GM18907 (cell line): ENCODE results near the gene KATNAL1.

ENCODE experiments used
- ATAC-seq: cut with Tn5 transposase; IDR thresholded peaks from one replicate; pipeline ENCODE4 v1.9.1; 2021; ENCODE audit warnings: mild to moderate bottlenecking, moderate library complexity; ENCODE audit not compliant: unreplicated experiment

KATNAL1 gene

GRCh38 chr13:30333616-30334015, 26.3 kb upstream of the KATNAL1 start:
- ATAC-seq: no peak

GRCh38 chr13:30332456-30333143, 25.2 kb upstream of the KATNAL1 start:
- ATAC-seq: peak; percentile 66

- ATAC-seq: no peak
Observed at GRCh38 chr13:30331331-30331771, 24.0 kb upstream of the KATNAL1 start.

GRCh38 chr13:30329009-30329585, 21.7 kb upstream of the KATNAL1 start:
- no peak for ATAC-seq

GRCh38 chr13:30325668-30326067, 18.3 kb upstream of the KATNAL1 start:
- no peak for ATAC-seq

- no peak for ATAC-seq
Observed at GRCh38 chr13:30323524-30323923, 16.2 kb upstream of the KATNAL1 start.

- ATAC-seq: no peak
Observed at GRCh38 chr13:30322428-30322827, 15.1 kb upstream of the KATNAL1 start.

GRCh38 chr13:30321256-30321655, 13.9 kb upstream of the KATNAL1 start:
- no peak for ATAC-seq

GRCh38 chr13:30319655-30320054, 12.3 kb upstream of the KATNAL1 start:
- no peak for ATAC-seq

- no peak for ATAC-seq
Observed at GRCh38 chr13:30319130-30319529, 11.8 kb upstream of the KATNAL1 start.

- ATAC-seq: no peak
Observed at GRCh38 chr13:30318026-30318425, 10.7 kb upstream of the KATNAL1 start.

GRCh38 chr13:30314562-30314961, 7.2 kb upstream of the KATNAL1 start:
- no peak for ATAC-seq

- ATAC-seq: no peak
Observed at GRCh38 chr13:30314069-30314468, 6.7 kb upstream of the KATNAL1 start.

- no peak for ATAC-seq
Observed at GRCh38 chr13:30313311-30313710, 6.0 kb upstream of the KATNAL1 start.

- no peak for ATAC-seq
Observed at GRCh38 chr13:30312904-30313303, 5.6 kb upstream of the KATNAL1 start.

GRCh38 chr13:30308548-30308947, 1.2 kb upstream of the KATNAL1 start:
- no peak for ATAC-seq

- ATAC-seq: no peak
Observed at GRCh38 chr13:30307971-30308290, 580 bp upstream of the KATNAL1 start.

- peak; percentile 86 for ATAC-seq
Observed at GRCh38 chr13:30306762-30307193, 573 bp downstream of the KATNAL1 start.

GRCh38 chr13:30305456-30305970, 1.8 kb downstream of the KATNAL1 start:
- no peak for ATAC-seq

GRCh38 chr13:30303269-30303668, 4.1 kb downstream of the KATNAL1 start:
- no peak for ATAC-seq

GRCh38 chr13:30301827-30302226, 5.5 kb downstream of the KATNAL1 start:
- no peak for ATAC-seq

GRCh38 chr13:30300596-30300995, 6.8 kb downstream of the KATNAL1 start:
- no peak for ATAC-seq

- no peak for ATAC-seq
Observed at GRCh38 chr13:30299786-30300185, 7.6 kb downstream of the KATNAL1 start.
